Measurements from ENCODE around the gene RHOBTB1. TPM values are rescaled to one million over a fixed set of nuclear protein-coding genes. Genes with fewer than 3 reads are reported as not detected.

RHOBTB1 gene
- total RNA-seq, 1 experiment from 2014 or later, result 2.5 TPM

GRCh38 chr10:60968504-60968903 lies 24.5 kb upstream of the RHOBTB1 start:
- Histone ChIP-seq H2BK120ac (ENCODE audit: low read depth, low read length, poor library complexity, severe bottlenecking) (no peak overlapping the region), H4K91ac (ENCODE audit: insufficient read length, low read depth, low read length) (no peak overlapping the region), H3T11ph (ENCODE audit: low read length) (no peak overlapping the region), H3K9me3 (ENCODE audit: control insufficient read depth, low read depth, low read length) (no peaks in the 10 kb centered on the region), H3K14ac (ENCODE audit: insufficient read depth, low read length) (no peak overlapping the region), H2BK20ac (ENCODE audit: low read depth, low read length, poor library complexity, severe bottlenecking) (no peak overlapping the region), H3K23ac (ENCODE audit: insufficient read length, low read depth, low read length) (no peak overlapping the region), H4K5ac (ENCODE audit: insufficient read length, low read depth, low read length) (no peak overlapping the region), H2BK15ac (ENCODE audit: low read depth, low read length) (no peak overlapping the region), H3K79me2 (ENCODE audit: insufficient read depth, low read length) (no peaks in the 10 kb centered on the region), H4K8ac (replicated peaks; ENCODE audit: insufficient read length, low read depth, low read length) (no peak overlapping the region), H3K23me2 (ENCODE audit: insufficient read length, low read depth, low read length, poor library complexity, severe bottlenecking) (no peaks in the 10 kb centered on the region), H2AK5ac (ENCODE audit: insufficient read length, low read length) (no peak overlapping the region), H4K20me1 (ENCODE audit: control insufficient read depth, insufficient read depth, insufficient read length) (no peaks in the 10 kb centered on the region), H3K27me3 (ENCODE audit: insufficient read depth, low read length) (no peaks in the 10 kb centered on the region), H3K18ac (ENCODE audit: insufficient read length, low read depth, low read length) (no peak overlapping the region), H3K4ac (ENCODE audit: low read depth, low read length) (no peak overlapping the region), H3K9ac (ENCODE audit: extremely low read depth, insufficient read length, low read length) (no peak overlapping the region), H3K4me1 (ENCODE audit: insufficient read depth, low read length) (no peaks in the 10 kb centered on the region), H2BK5ac (ENCODE audit: insufficient read length, low read length) (no peak overlapping the region), H3K79me1 (ENCODE audit: insufficient read depth, low read depth, low read length, poor library complexity, severe bottlenecking) (no peaks in the 10 kb centered on the region), H2BK12ac (ENCODE audit: insufficient read length, low read depth, low read length) (no peak overlapping the region), H3K56ac (ENCODE audit: insufficient read length, low read depth, low read length) (no peak overlapping the region), H3K27ac (ENCODE audit: insufficient read length, low read depth, low read length) (no peak overlapping the region), H2AFZ (ENCODE audit: low read length) (no peak overlapping the region), H3K4me2 (ENCODE audit: insufficient read depth, insufficient read length, low read length) (no peak overlapping the region)
- H3K4me3 Mint-ChIP-seq, result no peak overlapping the region
- no CpG with 5 or more reads among the region's 3 CpGs for WGBS (ENCODE audit: extremely low coverage, insufficient read length, low lambda C conversion rate)
- H3K27ac Mint-ChIP-seq, result no peak overlapping the region; a peak in 1 of 7 replicates
- DNase-seq, result no peak
- H3K36me3 Mint-ChIP-seq (ENCODE audit: insufficient read depth in 1 of 3, low read depth in 3 of 3), result no peaks in the 10 kb centered on the region
- no peaks in the 10 kb centered on the region for H3K9me3 Mint-ChIP-seq
- TF ChIP-seq, protein P1, sequence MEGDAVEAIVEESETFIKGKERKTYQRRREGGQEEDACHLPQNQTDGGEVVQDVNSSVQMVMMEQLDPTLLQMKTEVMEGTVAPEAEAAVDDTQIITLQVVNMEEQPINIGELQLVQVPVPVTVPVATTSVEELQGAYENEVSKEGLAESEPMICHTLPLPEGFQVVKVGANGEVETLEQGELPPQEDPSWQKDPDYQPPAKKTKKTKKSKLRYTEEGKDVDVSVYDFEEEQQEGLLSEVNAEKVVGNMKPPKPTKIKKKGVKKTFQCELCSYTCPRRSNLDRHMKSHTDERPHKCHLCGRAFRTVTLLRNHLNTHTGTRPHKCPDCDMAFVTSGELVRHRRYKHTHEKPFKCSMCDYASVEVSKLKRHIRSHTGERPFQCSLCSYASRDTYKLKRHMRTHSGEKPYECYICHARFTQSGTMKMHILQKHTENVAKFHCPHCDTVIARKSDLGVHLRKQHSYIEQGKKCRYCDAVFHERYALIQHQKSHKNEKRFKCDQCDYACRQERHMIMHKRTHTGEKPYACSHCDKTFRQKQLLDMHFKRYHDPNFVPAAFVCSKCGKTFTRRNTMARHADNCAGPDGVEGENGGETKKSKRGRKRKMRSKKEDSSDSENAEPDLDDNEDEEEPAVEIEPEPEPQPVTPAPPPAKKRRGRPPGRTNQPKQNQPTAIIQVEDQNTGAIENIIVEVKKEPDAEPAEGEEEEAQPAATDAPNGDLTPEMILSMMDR (conservative IDR thresholded peaks at IDR 0.05), result no peak
- peaks cover 6% of the 10 kb centered on the region in 2 experiments for H3K4me1 Mint-ChIP-seq
- no peaks in the 10 kb centered on the region; the same call in 1 of the 2 replicates for H3K27me3 Mint-ChIP-seq (ENCODE audit: low read depth)

Measured in H9 (cell line).